Lung (tissue), 12 donors: Measurements from ENCODE around the gene GRHL1. TPM values are rescaled to one million over a fixed set of nuclear protein-coding genes. Genes with fewer than 3 reads are reported as not detected.

ENCODE experiments used
- ATAC-seq: fragments of 200-7000 bp; cut with Tn5 transposase; one replicate; pipeline ENCODE4 v1.9.1; 2020; ENCODE audit warnings: moderate number of reproducible peaks; ENCODE audit not compliant: insufficient read depth, low FRiP score
- DNase-seq, 3 donors: peaks; one replicate each; pipeline ENCODE4 v3.0.0-alpha.2; 2013 to 2017
- H3K27ac ChIP-seq, 2 donors: one replicate each; pipeline ENCODE4 v1.5.1; 2013; ENCODE audit warnings: mild to moderate bottlenecking in 2 of 2, moderate library complexity in 2 of 2, control low read depth in 1 of 2, inconsistent platforms in 1 of 2, low read depth in 1 of 2, low read length in 1 of 2
- H3K27me3 ChIP-seq, 3 donors: one replicate each; pipeline ENCODE4 v1.5.1; 2013; ENCODE audit warnings: low read length in 2 of 3; ENCODE audit not compliant: control insufficient read depth in 3 of 3, insufficient read depth in 3 of 3
- H3K36me3 ChIP-seq, 4 donors: one replicate each; pipeline ENCODE4 v1.5.1; 2013; ENCODE audit warnings: low read length in 4 of 4, mild to moderate bottlenecking in 1 of 4, moderate library complexity in 1 of 4; ENCODE audit not compliant: control insufficient read depth in 4 of 4, insufficient read depth in 4 of 4
- H3K4me1 ChIP-seq, 5 donors: one replicate each; pipeline ENCODE4 v1.5.1; 2013; ENCODE audit warnings: low read length in 5 of 5, mild to moderate bottlenecking in 2 of 5, moderate library complexity in 1 of 5; ENCODE audit not compliant: control insufficient read depth in 5 of 5, insufficient read depth in 5 of 5
- H3K4me3 ChIP-seq: one replicate; pipeline ENCODE4 v1.5.1; 2013; ENCODE audit warnings: mild to moderate bottlenecking, control low read depth, moderate library complexity
- H3K9ac ChIP-seq, 2 donors: one replicate each; pipeline ENCODE4 v1.5.1; 2013; ENCODE audit warnings: low read length in 2 of 2, control low read depth in 1 of 2; ENCODE audit not compliant: insufficient read depth in 1 of 2
- H3K9me3 ChIP-seq, 4 donors: one replicate each; pipeline ENCODE4 v1.5.1; 2013; ENCODE audit warnings: low read length in 3 of 4, mild to moderate bottlenecking in 1 of 4, moderate library complexity in 1 of 4; ENCODE audit not compliant: control insufficient read depth in 4 of 4, insufficient read depth in 3 of 4
- CTCF ChIP-seq: IDR thresholded peaks from 2 replicates; pipeline ENCODE4 v1.5.1; 2012; ENCODE audit warnings: mild to moderate bottlenecking; ENCODE audit errors: control extremely low read depth, extremely low read depth
- WGBS, 2 donors: extraction: QIAGEN DNeasy Blood & Tissue Kit; methylation state at CpG; one replicate each; pipeline ENCODE4 v1.1.7; 2013; 5-methylcytosine and 5-hydroxymethylcytosine counted together
- polyA plus RNA-seq, 2 donors: library from polyadenylated mRNA; stranded (reverse); fragments of 200-250 nt; gene quantifications; one replicate each; pipeline ENCODE4 v1.2.1, GENCODE V29; 2013
- total RNA-seq, 2 donors: library from RNA; depleted of rRNA in 1 of 2; stranded (reverse); fragments of >200 nt in 1 of 2; gene quantifications; one replicate each; pipeline ENCODE4 v1.2.1, GENCODE V29; 2014 to 2021
- donor health status: control.
- donor health status: control.
- donor health status: Bipolar disorder and iron deficiency.
- donor health status: healthy.
- donor health status: DM: yes; HTN: yes; CAD: no.

The GRHL1 gene
- total and polyA plus RNA-seq, 4 donors, result 1.8 to 13.6 (median 5.6) TPM

GRCh38 chr2:9984871-9985480, 33.5 kb downstream of the GRHL1 start:
- no peak for ATAC-seq
- Histone ChIP-seq H3K9me3 (no peaks in the 10 kb centered on the region), H3K9ac (peak overlapping the region in 1 of 2 donors; percentile 23), H3K27ac (no peak overlapping the region), H3K4me1 (peaks cover 0 to 9% (median 0%) of the 10 kb centered on the region in 5 donors), H3K36me3 (peaks cover 0 to 7% (median 0%) of the 10 kb centered on the region in 4 donors), H3K4me3 (no peak overlapping the region), H3K27me3 (peaks cover 0 to 8% (median 3%) of the 10 kb centered on the region in 3 donors)
- WGBS, 2 donors, result 75 to 86% methylated on average over 6 of the region's 6 CpGs
- TF ChIP-seq CTCF, result no peak
- no peak for DNase-seq

DNA sequence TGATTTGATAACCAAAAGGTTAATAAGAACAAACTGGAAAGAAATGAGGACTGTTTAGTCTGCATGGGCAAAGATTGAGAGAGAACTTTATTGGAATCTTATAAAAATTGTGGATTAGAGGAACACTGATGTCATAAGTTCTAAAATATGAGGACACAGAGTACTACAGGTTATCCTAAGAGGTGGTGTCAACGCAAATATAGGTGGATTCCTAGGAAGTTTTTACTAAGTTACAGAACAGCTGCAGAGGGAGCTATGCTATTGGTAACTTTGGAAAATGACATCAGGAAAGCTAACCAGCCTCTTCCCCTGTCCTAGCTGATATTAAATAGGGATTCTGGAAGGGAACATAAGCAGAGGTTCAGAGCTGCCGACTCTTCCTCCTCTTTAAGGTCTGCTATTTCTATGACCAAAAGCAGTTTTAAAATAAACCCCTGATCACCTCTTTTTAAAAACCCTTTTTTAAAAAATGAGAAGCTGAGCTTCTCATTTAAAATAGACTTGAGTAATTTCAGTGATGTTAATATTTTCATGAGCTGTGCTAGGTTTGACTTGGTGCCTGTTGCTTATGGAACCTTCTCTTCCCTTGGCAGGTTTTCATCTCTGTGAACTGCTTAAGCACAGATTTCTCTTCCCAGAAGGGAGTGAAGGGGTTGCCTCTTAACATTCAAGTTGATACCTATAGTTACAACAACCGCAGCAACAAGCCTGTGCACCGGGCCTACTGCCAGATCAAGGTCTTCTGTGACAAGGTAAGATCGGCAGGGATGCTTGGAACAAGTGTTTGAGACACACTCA, 34.2 kb downstream of the GRHL1 start:
- Histone ChIP-seq H3K27ac (no peak overlapping the region), H3K27me3 (peaks cover 0 to 5% (median 3%) of the 10 kb centered on the region in 3 donors), H3K4me1 (peaks cover 0 to 9% (median 0%) of the 10 kb centered on the region in 5 donors), H3K4me3 (no peak overlapping the region), H3K9ac (no peak overlapping the region), H3K9me3 (no peaks in the 10 kb centered on the region), H3K36me3 (peaks cover 0 to 7% (median 0%) of the 10 kb centered on the region in 4 donors)
- WGBS, 2 donors, result 90 to 91% methylated on average over 5 of the region's 5 CpGs
- DNase-seq (no peak), ATAC-seq (no peak)
- no peak for TF ChIP-seq CTCF

DNA sequence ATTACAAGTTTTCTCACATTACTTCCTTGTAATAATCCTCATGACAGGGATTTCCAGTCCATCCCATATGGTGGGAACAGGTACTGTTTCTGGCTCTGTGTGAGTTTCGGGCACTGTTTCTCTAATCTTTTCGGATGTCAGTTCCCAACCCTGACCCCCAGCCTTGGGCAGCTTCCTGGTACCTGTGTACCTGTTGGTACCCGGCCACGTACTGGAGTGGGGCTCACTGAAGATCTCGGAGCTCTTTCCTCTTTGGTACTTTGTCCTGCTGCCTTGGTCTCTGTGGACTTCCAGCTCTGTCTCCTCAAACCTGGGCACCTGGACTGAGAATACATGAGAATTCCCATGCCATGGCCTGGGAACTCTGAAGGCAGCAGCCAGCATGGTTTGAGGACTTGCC, 36.8 kb downstream of the GRHL1 start:
- ATAC-seq (no peak), DNase-seq (no peak)
- WGBS, 2 donors, result 96 to 99% methylated on average over 5 of the region's 5 CpGs
- Histone ChIP-seq H3K27ac (no peak overlapping the region), H3K36me3 (peaks cover 0 to 7% (median 0%) of the 10 kb centered on the region in 4 donors), H3K9me3 (no peaks in the 10 kb centered on the region), H3K9ac (no peak overlapping the region), H3K4me1 (peaks cover 0 to 7% (median 0%) of the 10 kb centered on the region in 5 donors), H3K4me3 (no peak overlapping the region), H3K27me3 (no peaks in the 10 kb centered on the region)
- no peak for TF ChIP-seq CTCF
